H9 (cell line): ENCODE data around the gene HYI. TPM values are rescaled to one million over a fixed set of nuclear protein-coding genes. Genes with fewer than 3 reads are reported as not detected.

Experiments
- DNase-seq: peaks from one replicate; pipeline ENCODE4 v3.0.0-alpha.2; 2017
- H2AFZ ChIP-seq: one replicate; pipeline ENCODE4 v1.6.1; 2013; ENCODE audit warnings: mild to moderate bottlenecking, low read length, control low read depth, moderate library complexity
- H2AK5ac ChIP-seq: 2 replicates; pipeline ENCODE4 v1.6.1; 2013; ENCODE audit warnings: low read length, control low read depth, mixed read lengths; ENCODE audit not compliant: insufficient read length
- H2BK120ac ChIP-seq: one replicate; pipeline ENCODE4 v1.6.1; 2013; ENCODE audit warnings: low read depth, mild to moderate bottlenecking, low read length, control low read depth, inconsistent platforms; ENCODE audit not compliant: poor library complexity, severe bottlenecking
- H2BK12ac ChIP-seq: 2 replicates; pipeline ENCODE4 v1.6.1; 2013; ENCODE audit warnings: low read length, control low read depth, mixed read lengths, low read depth; ENCODE audit not compliant: insufficient read length
- H2BK15ac ChIP-seq: 2 replicates; pipeline ENCODE4 v1.6.1; 2013; ENCODE audit warnings: low read depth, low read length, control low read depth
- H2BK20ac ChIP-seq: one replicate; pipeline ENCODE4 v1.6.1; 2013; ENCODE audit warnings: low read depth, mild to moderate bottlenecking, low read length, control low read depth, inconsistent platforms; ENCODE audit not compliant: poor library complexity, severe bottlenecking
- H2BK5ac ChIP-seq: 2 replicates; pipeline ENCODE4 v1.6.1; 2013; ENCODE audit warnings: low read length, control low read depth, mixed read lengths; ENCODE audit not compliant: insufficient read length
- H3K14ac ChIP-seq: 2 replicates; pipeline ENCODE4 v1.6.1; 2013; ENCODE audit warnings: low read length, control low read depth; ENCODE audit not compliant: insufficient read depth
- H3K18ac ChIP-seq: 2 replicates; pipeline ENCODE4 v1.6.1; 2013; ENCODE audit warnings: low read depth, mild to moderate bottlenecking, mixed read lengths, low read length, control low read depth; ENCODE audit not compliant: insufficient read length
- H3K23ac ChIP-seq: 2 replicates; pipeline ENCODE4 v1.6.1; 2013; ENCODE audit warnings: low read length, control low read depth, mixed read lengths, low read depth; ENCODE audit not compliant: insufficient read length
- H3K23me2 ChIP-seq: 2 replicates; pipeline ENCODE4 v1.6.1; 2013; ENCODE audit warnings: low read depth, mild to moderate bottlenecking, mixed read lengths, low read length, control low read depth; ENCODE audit not compliant: insufficient read length, poor library complexity, severe bottlenecking
- H3K27ac ChIP-seq: 2 replicates; pipeline ENCODE4 v1.5.1; 2013; ENCODE audit warnings: low read length, control low read depth, mixed read lengths, low read depth; ENCODE audit not compliant: insufficient read length
- H3K27me3 ChIP-seq: 2 replicates; pipeline ENCODE4 v1.6.1; 2013; ENCODE audit warnings: low read length, control low read depth, inconsistent platforms; ENCODE audit not compliant: insufficient read depth
- H3K4ac ChIP-seq: 2 replicates; pipeline ENCODE4 v1.6.1; 2013; ENCODE audit warnings: low read depth, mild to moderate bottlenecking, control low read depth, inconsistent platforms, low read length, moderate library complexity
- H3K4me1 ChIP-seq: 2 replicates; pipeline ENCODE4 v1.6.1; 2013; ENCODE audit warnings: low read length, control low read depth, inconsistent platforms; ENCODE audit not compliant: insufficient read depth
- H3K4me2 ChIP-seq: 2 replicates; pipeline ENCODE4 v1.6.1; 2013; ENCODE audit warnings: low read length, control low read depth, mixed read lengths; ENCODE audit not compliant: insufficient read length, insufficient read depth
- H3K56ac ChIP-seq: 2 replicates; pipeline ENCODE4 v1.6.1; 2013; ENCODE audit warnings: low read depth, mild to moderate bottlenecking, mixed read lengths, low read length, control low read depth; ENCODE audit not compliant: insufficient read length
- H3K79me1 ChIP-seq: 2 replicates; pipeline ENCODE4 v1.6.1; 2013; ENCODE audit warnings: low read depth, mild to moderate bottlenecking, moderate library complexity, low read length, control low read depth, inconsistent platforms; ENCODE audit not compliant: insufficient read depth, poor library complexity, severe bottlenecking
- H3K79me2 ChIP-seq: 2 replicates; pipeline ENCODE4 v1.6.1; 2013; ENCODE audit warnings: low read length, control low read depth, inconsistent platforms; ENCODE audit not compliant: insufficient read depth
- H3K9ac ChIP-seq: 2 replicates; pipeline ENCODE4 v1.6.1; 2013; ENCODE audit warnings: low read length, control low read depth, mixed read lengths; ENCODE audit not compliant: insufficient read length; ENCODE audit errors: extremely low read depth
- H3K9me3 ChIP-seq: one replicate; pipeline ENCODE4 v1.6.1; 2013; ENCODE audit warnings: low read depth, low read length, inconsistent platforms; ENCODE audit not compliant: control insufficient read depth
- H3T11ph ChIP-seq: one replicate; pipeline ENCODE4 v1.6.1; 2013; ENCODE audit warnings: mild to moderate bottlenecking, low read length, control low read depth, inconsistent platforms
- H4K20me1 ChIP-seq: one replicate; pipeline ENCODE4 v1.6.1; 2013; ENCODE audit not compliant: control insufficient read depth, insufficient read length, insufficient read depth
- H4K5ac ChIP-seq: 2 replicates; pipeline ENCODE4 v1.6.1; 2013; ENCODE audit warnings: low read depth, mild to moderate bottlenecking, mixed read lengths, low read length, control low read depth; ENCODE audit not compliant: insufficient read length
- H4K8ac ChIP-seq: replicated peaks from 2 replicates; pipeline ENCODE4 v1.6.1; 2013; ENCODE audit warnings: low read length, control low read depth, mixed read lengths, low read depth; ENCODE audit not compliant: insufficient read length
- H4K91ac ChIP-seq: 2 replicates; pipeline ENCODE4 v1.6.1; 2013; ENCODE audit warnings: low read depth, mild to moderate bottlenecking, moderate library complexity, mixed read lengths, low read length, control low read depth; ENCODE audit not compliant: insufficient read length
- H3K27ac Mint-ChIP-seq, 3 experiments: 2 replicates in 2 of 3; 3 replicates in 1 of 3; pipeline ENCODE4 v1.8.0; 2020 to 2021; ENCODE audit warnings: mixed read lengths in 3 of 3, mild to moderate bottlenecking in 1 of 3, moderate library complexity in 1 of 3
- H3K27me3 Mint-ChIP-seq: 2 replicates; pipeline ENCODE4 v1.8.0; 2021; ENCODE audit warnings: low read depth, mild to moderate bottlenecking, moderate library complexity, mixed read lengths
- H3K36me3 Mint-ChIP-seq, 3 experiments: 2 replicates in 2 of 3; 3 replicates in 1 of 3; pipeline ENCODE4 v1.8.0; 2020 to 2021; ENCODE audit warnings: low read depth in 3 of 3, mixed read lengths in 3 of 3; ENCODE audit not compliant: insufficient read depth in 1 of 3
- H3K4me1 Mint-ChIP-seq, 2 experiments: 2 replicates each; pipeline ENCODE4 v1.8.0; 2020; ENCODE audit warnings: mixed read lengths in 2 of 2
- H3K4me3 Mint-ChIP-seq, 2 experiments: 2 replicates in 1 of 2; 3 replicates in 1 of 2; pipeline ENCODE4 v1.8.0; 2020 to 2021; ENCODE audit warnings: mild to moderate bottlenecking in 2 of 2, mixed read lengths in 2 of 2, moderate library complexity in 1 of 2
- H3K9me3 Mint-ChIP-seq, 2 experiments: 2 replicates in 1 of 2; 3 replicates in 1 of 2; pipeline ENCODE4 v1.8.0; 2020; ENCODE audit warnings: mild to moderate bottlenecking in 2 of 2, mixed read lengths in 2 of 2, moderate library complexity in 1 of 2
- WGBS: extraction: QIAGEN DNeasy Blood & Tissue Kit; methylation state at CpG from one replicate; pipeline ENCODE4 v1.1.7; 2013; ENCODE audit warnings: missing lambda C conversion rate, low lambda C conversion rate, mixed read lengths; ENCODE audit not compliant: insufficient read length; ENCODE audit errors: extremely low coverage; 5-methylcytosine and 5-hydroxymethylcytosine counted together
- total RNA-seq: library from RNA; stranded (reverse); gene quantifications from 2 replicates; pipeline ENCODE4 v1.2.1, GENCODE V29; 2021
- TF ChIP-seq, protein P1 (sequence below): fragments of 200-600 bp; sonication (generic); conservative IDR thresholded peaks from 3 replicates; pipeline ENCODE4 v1.8.0; 2021; ENCODE audit warnings: antibody characterized with exemption, mild to moderate bottlenecking

HYI gene
- total RNA-seq, 1 experiment from 2014 or later = 16.1 TPM

GRCh38 chr1:43405219-43405875 lies 48.4 kb downstream of the HYI start:
- Histone ChIP-seq H3K23me2 (no peaks in the 10 kb centered on the region), H3K23ac (no peak overlapping the region), H2AK5ac (no peak overlapping the region), H3K18ac (no peak overlapping the region), H3K56ac (no peak overlapping the region), H2BK12ac (no peak overlapping the region), H3K27ac (no peak overlapping the region), H3T11ph (no peak overlapping the region), H3K79me2 (no peaks in the 10 kb centered on the region; the same call in 1 of the 2 replicates), H2BK5ac (no peak overlapping the region), H4K5ac (no peak overlapping the region), H4K91ac (no peak overlapping the region), H3K9ac (no peak overlapping the region), H2BK20ac (no peak overlapping the region), H3K4me1 (no peaks in the 10 kb centered on the region), H3K79me1 (no peaks in the 10 kb centered on the region), H4K8ac (no peak overlapping the region), H2BK120ac (no peak overlapping the region), H3K27me3 (no peaks in the 10 kb centered on the region), H3K4ac (no peak overlapping the region), H3K4me2 (no peak overlapping the region), H4K20me1 (no peaks in the 10 kb centered on the region), H2AFZ (no peak overlapping the region), H2BK15ac (no peak overlapping the region), H3K9me3 (no peaks in the 10 kb centered on the region), H3K14ac (no peak overlapping the region)
- TF ChIP-seq, protein P1, sequence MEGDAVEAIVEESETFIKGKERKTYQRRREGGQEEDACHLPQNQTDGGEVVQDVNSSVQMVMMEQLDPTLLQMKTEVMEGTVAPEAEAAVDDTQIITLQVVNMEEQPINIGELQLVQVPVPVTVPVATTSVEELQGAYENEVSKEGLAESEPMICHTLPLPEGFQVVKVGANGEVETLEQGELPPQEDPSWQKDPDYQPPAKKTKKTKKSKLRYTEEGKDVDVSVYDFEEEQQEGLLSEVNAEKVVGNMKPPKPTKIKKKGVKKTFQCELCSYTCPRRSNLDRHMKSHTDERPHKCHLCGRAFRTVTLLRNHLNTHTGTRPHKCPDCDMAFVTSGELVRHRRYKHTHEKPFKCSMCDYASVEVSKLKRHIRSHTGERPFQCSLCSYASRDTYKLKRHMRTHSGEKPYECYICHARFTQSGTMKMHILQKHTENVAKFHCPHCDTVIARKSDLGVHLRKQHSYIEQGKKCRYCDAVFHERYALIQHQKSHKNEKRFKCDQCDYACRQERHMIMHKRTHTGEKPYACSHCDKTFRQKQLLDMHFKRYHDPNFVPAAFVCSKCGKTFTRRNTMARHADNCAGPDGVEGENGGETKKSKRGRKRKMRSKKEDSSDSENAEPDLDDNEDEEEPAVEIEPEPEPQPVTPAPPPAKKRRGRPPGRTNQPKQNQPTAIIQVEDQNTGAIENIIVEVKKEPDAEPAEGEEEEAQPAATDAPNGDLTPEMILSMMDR = no peak
- Mint-ChIP-seq H3K4me3 (no peak overlapping the region), H3K27ac (no peak overlapping the region; a peak in 1 of 7 replicates), H3K36me3 (peaks cover 4 to 49% (median 28%) of the 10 kb centered on the region in 3 experiments; a peak in 6 of 7 replicates), H3K9me3 (no peaks in the 10 kb centered on the region), H3K4me1 (no peaks in the 10 kb centered on the region), H3K27me3 (no peaks in the 10 kb centered on the region)
- no peak for DNase-seq
- no CpG with 5 or more reads among the region's 6 CpGs for WGBS
